Trophoblast cell (in vitro differentiated cells and primary cell): ENCODE measurements around the gene PKP1.

Source experiments
- DNase-seq, 2 donors: peaks; one replicate each; pipeline ENCODE4 v3.0.0-alpha.2; 2016
- H2AFZ ChIP-seq: 2 replicates; pipeline ENCODE4 v1.6.1; 2013; ENCODE audit warnings: low read length, moderate library complexity, mild to moderate bottlenecking; ENCODE audit not compliant: insufficient read depth, poor library complexity
- H2AK5ac ChIP-seq: 2 replicates; pipeline ENCODE4 v1.6.1; 2013; ENCODE audit warnings: mild to moderate bottlenecking, low read length
- H2BK120ac ChIP-seq: 2 replicates; pipeline ENCODE4 v1.6.1; 2013; ENCODE audit warnings: low read length, mild to moderate bottlenecking, moderate library complexity; ENCODE audit not compliant: insufficient read depth, poor library complexity
- H2BK12ac ChIP-seq: 2 replicates; pipeline ENCODE4 v1.6.1; 2013; ENCODE audit warnings: mild to moderate bottlenecking, low read length, moderate library complexity
- H2BK5ac ChIP-seq: 2 replicates; pipeline ENCODE4 v1.6.1; 2013; ENCODE audit warnings: low read length, low read depth, moderate library complexity, mild to moderate bottlenecking; ENCODE audit not compliant: poor library complexity
- H3K14ac ChIP-seq: 2 replicates; pipeline ENCODE4 v1.6.1; 2013; ENCODE audit warnings: mild to moderate bottlenecking, low read length
- H3K18ac ChIP-seq: 2 replicates; pipeline ENCODE4 v1.6.1; 2013; ENCODE audit warnings: mild to moderate bottlenecking, low read length
- H3K23ac ChIP-seq: 2 replicates; pipeline ENCODE4 v1.6.1; 2013; ENCODE audit warnings: low read length
- H3K27ac ChIP-seq: 2 replicates; pipeline ENCODE4 v1.5.1; 2013; ENCODE audit warnings: low read depth, mild to moderate bottlenecking, inconsistent platforms, low read length, moderate library complexity
- H3K27me3 ChIP-seq: 2 replicates; pipeline ENCODE4 v1.6.1; 2013; ENCODE audit warnings: inconsistent platforms, mild to moderate bottlenecking, low read length, moderate library complexity; ENCODE audit not compliant: insufficient read depth
- H3K36me3 ChIP-seq, 2 experiments: 1 replicate in 1 of 2; 2 replicates in 1 of 2; pipeline ENCODE4 v1.6.1; 2013; ENCODE audit warnings: low read length in 2 of 2, mild to moderate bottlenecking in 2 of 2, moderate library complexity in 1 of 2; ENCODE audit not compliant: insufficient read depth in 2 of 2, control insufficient read depth in 1 of 2
- H3K4ac ChIP-seq: 2 replicates; pipeline ENCODE4 v1.6.1; 2013; ENCODE audit warnings: low read depth, mild to moderate bottlenecking, low read length, moderate library complexity
- H3K4me1 ChIP-seq, 2 experiments: 1 replicate in 1 of 2; 2 replicates in 1 of 2; pipeline ENCODE4 v1.6.1; 2013; ENCODE audit warnings: low read length in 2 of 2, mild to moderate bottlenecking in 2 of 2, moderate library complexity in 1 of 2; ENCODE audit not compliant: insufficient read depth in 2 of 2, control insufficient read depth in 1 of 2
- H3K4me2 ChIP-seq: 2 replicates; pipeline ENCODE4 v1.6.1; 2013; ENCODE audit warnings: inconsistent platforms, mild to moderate bottlenecking, low read length, moderate library complexity
- H3K4me3 ChIP-seq: 2 replicates; pipeline ENCODE4 v1.5.1; 2013; ENCODE audit warnings: mild to moderate bottlenecking, low read depth, low read length, inconsistent platforms
- H3K79me1 ChIP-seq: one replicate; pipeline ENCODE4 v1.6.1; 2013; ENCODE audit warnings: low read length
- H3K79me2 ChIP-seq: 2 replicates; pipeline ENCODE4 v1.6.1; 2013; ENCODE audit warnings: low read length, mild to moderate bottlenecking; ENCODE audit not compliant: control insufficient read depth, insufficient read depth, poor library complexity
- H3K9ac ChIP-seq: 2 replicates; pipeline ENCODE4 v1.6.1; 2013; ENCODE audit warnings: mild to moderate bottlenecking, low read length
- H3K9me3 ChIP-seq: 2 replicates; pipeline ENCODE4 v1.6.1; 2013; ENCODE audit warnings: low read depth, mild to moderate bottlenecking, control low read depth, inconsistent platforms, low read length; ENCODE audit not compliant: insufficient read depth
- H4K12ac ChIP-seq: 2 replicates; pipeline ENCODE4 v1.6.1; 2013; ENCODE audit warnings: low read depth, mild to moderate bottlenecking, low read length, moderate library complexity
- H4K8ac ChIP-seq: 2 replicates; pipeline ENCODE4 v1.6.1; 2013; ENCODE audit warnings: low read depth, mild to moderate bottlenecking, low read length, moderate library complexity
- H4K91ac ChIP-seq: one replicate; pipeline ENCODE4 v1.6.1; 2013; ENCODE audit warnings: low read depth, mild to moderate bottlenecking, low read length, moderate library complexity
- WGBS: extraction: QIAGEN DNeasy Blood & Tissue Kit; methylation state at CpG from one replicate; pipeline ENCODE4 v1.1.7; 2013; ENCODE audit warnings: missing lambda C conversion rate; ENCODE audit not compliant: insufficient read length, insufficient coverage; ENCODE audit errors: extremely low coverage; 5-methylcytosine and 5-hydroxymethylcytosine counted together

PKP1 gene

DNA sequence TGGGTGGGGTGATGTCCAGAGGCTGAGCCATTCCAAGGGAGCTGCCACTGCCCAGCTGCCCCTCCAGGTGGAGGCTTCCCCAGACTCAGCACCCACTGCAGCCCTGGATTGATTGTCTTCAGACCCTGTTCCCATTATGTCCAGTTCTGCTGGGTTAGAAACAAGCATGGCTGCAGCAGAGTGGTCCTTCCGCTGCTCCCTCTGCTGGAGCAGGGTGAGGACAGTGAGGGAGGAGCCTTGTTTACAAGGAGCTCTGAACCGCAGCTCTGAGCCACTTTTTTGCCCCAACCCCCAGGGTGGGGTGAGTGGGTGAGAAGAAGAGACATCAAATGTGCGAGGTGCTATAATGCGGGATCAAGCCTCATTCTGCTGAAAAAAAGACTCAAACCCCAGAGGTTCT lies 91.9 kb downstream of the PKP1 start:
- peak overlapping the region; percentile 1 for H2BK12ac ChIP-seq
- no peak overlapping the region for H3K23ac ChIP-seq
- H3K79me2 ChIP-seq: no peaks in the 10 kb centered on the region
- peaks cover 19% of the 10 kb centered on the region for H3K79me1 ChIP-seq
- H3K9ac ChIP-seq: no peak overlapping the region
- no peak overlapping the region for H4K12ac ChIP-seq
- no peak overlapping the region for H3K18ac ChIP-seq
- no peak overlapping the region for H3K4me2 ChIP-seq
- no peak overlapping the region for H3K27ac ChIP-seq
- peaks cover 23 to 30% of the 10 kb centered on the region in 2 experiments for H3K4me1 ChIP-seq
- H3K4me3 ChIP-seq: no peak overlapping the region
- no CpG with 5 or more reads among the region's 4 CpGs for WGBS
- no peak overlapping the region for H3K4ac ChIP-seq
- H3K36me3 ChIP-seq: no peaks in the 10 kb centered on the region
- no peak overlapping the region for H2AFZ ChIP-seq
- H2BK120ac ChIP-seq: no peak overlapping the region
- no peaks in the 10 kb centered on the region for H3K9me3 ChIP-seq
- no peaks in the 10 kb centered on the region for H3K27me3 ChIP-seq
- H2BK5ac ChIP-seq: no peak overlapping the region
- H3K14ac ChIP-seq: no peak overlapping the region
- DNase-seq: no peak
- H4K91ac ChIP-seq: no peak overlapping the region
- no peak overlapping the region for H4K8ac ChIP-seq
- no peak overlapping the region for H2AK5ac ChIP-seq

DNA sequence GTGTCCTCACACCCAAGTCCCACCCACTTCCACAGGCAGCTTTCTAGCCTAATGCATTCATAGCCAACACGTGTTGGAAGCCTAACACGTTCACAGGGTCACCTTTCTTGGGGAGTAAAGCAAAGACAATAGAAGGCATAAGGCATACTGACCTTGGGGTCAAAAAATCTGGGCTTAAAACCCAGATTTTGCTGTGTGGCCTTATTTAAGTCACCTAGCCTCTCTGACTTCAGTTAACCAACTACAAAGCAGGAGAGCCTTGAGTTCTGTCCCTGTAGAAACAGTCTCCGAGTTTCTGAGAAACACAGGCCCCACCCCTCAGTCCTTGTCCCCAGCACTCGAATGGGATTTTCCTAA lies 92.8 kb downstream of the PKP1 start:
- H2BK120ac ChIP-seq: peak overlapping the region; percentile 28
- H3K27me3 ChIP-seq: no peaks in the 10 kb centered on the region
- H3K14ac ChIP-seq: peak overlapping the region; percentile 40
- H3K4me1 ChIP-seq: peaks cover 23 to 31% of the 10 kb centered on the region in 2 experiments
- no peak overlapping the region for H3K23ac ChIP-seq
- no peak overlapping the region for H3K4me3 ChIP-seq
- no peaks in the 10 kb centered on the region for H3K79me2 ChIP-seq
- H3K18ac ChIP-seq: peak overlapping the region; percentile 12
- peak overlapping the region; percentile 17 for H2AK5ac ChIP-seq
- H4K8ac ChIP-seq: no peak overlapping the region
- peak overlapping the region; percentile 34 for H2BK12ac ChIP-seq
- no peaks in the 10 kb centered on the region for H3K9me3 ChIP-seq
- H3K4me2 ChIP-seq: peak overlapping the region; percentile 42
- peak overlapping the region; percentile 19 for H2BK5ac ChIP-seq
- peaks cover 19% of the 10 kb centered on the region for H3K79me1 ChIP-seq
- DNase-seq: no peak
- H3K4ac ChIP-seq: no peak overlapping the region
- H3K36me3 ChIP-seq: no peaks in the 10 kb centered on the region
- H3K9ac ChIP-seq: no peak overlapping the region
- H4K12ac ChIP-seq: no peak overlapping the region
- peak overlapping the region; percentile 87 for H3K27ac ChIP-seq
- H2AFZ ChIP-seq: no peak overlapping the region
- peak overlapping the region; percentile 67 for H4K91ac ChIP-seq
- no CpG with 5 or more reads among the region's 4 CpGs for WGBS

- H3K14ac ChIP-seq: peak overlapping the region; percentile 43
- no CpG with 5 or more reads among the region's 11 CpGs for WGBS
- H3K27me3 ChIP-seq: no peaks in the 10 kb centered on the region
- H3K36me3 ChIP-seq: no peaks in the 10 kb centered on the region
- H2BK120ac ChIP-seq: peak overlapping the region; percentile 65
- H4K91ac ChIP-seq: peak overlapping the region; percentile 67
- peaks cover 19% of the 10 kb centered on the region for H3K79me1 ChIP-seq
- peak overlapping the region; percentile 62 for H2BK5ac ChIP-seq
- H2AFZ ChIP-seq: no peak overlapping the region
- H4K8ac ChIP-seq: peak overlapping the region; percentile 21
- H3K4ac ChIP-seq: no peak overlapping the region
- H4K12ac ChIP-seq: no peak overlapping the region
- peak overlapping the region; percentile 87 for H3K27ac ChIP-seq
- no peak overlapping the region for H3K9ac ChIP-seq
- H2BK12ac ChIP-seq: peak overlapping the region; percentile 24
- H3K4me2 ChIP-seq: peak overlapping the region; percentile 42
- H3K79me2 ChIP-seq: no peaks in the 10 kb centered on the region
- peaks cover 27 to 35% of the 10 kb centered on the region in 2 experiments for H3K4me1 ChIP-seq
- no peak overlapping the region for H2AK5ac ChIP-seq
- no peak overlapping the region for H3K4me3 ChIP-seq
- H3K18ac ChIP-seq: peak overlapping the region; percentile 34
- DNase-seq: peak; percentile 16 to 57
- H3K9me3 ChIP-seq: no peaks in the 10 kb centered on the region
- no peak overlapping the region for H3K23ac ChIP-seq
These were observed 93.4 kb downstream of the PKP1 start for GRCh38 chr1:201376464-201377374.

DNA sequence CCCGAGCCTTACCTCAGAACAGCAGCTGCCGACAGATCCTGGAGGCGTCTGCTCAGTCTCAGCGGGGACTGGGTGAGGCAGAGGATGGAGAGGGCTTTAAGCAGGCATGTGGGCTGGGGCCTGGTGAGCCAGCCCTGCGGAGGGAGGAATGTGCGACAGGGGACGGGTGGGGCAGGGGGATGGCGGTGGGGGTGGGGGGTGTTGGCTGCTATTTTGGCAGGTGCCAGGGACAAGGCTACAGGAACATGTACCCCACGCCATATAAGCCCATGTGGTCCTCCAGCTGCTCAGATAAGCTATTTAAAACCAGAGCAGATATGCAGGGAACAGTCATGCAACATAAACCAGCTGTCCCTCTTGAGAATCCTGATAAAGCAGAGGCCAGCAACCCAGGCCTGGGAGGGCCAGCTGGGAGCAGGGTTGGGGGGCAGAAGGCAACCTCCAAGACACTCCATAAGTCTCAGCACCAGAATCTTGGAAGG lies 94.3 kb downstream of the PKP1 start, which contains the start of gene TNNT2:
TNNT2 (minus strand) TSS at position 70 of the 482 bp plus-strand sequence. CDS start 4,426 bp downstream, outside the sequence.
- H3K9ac ChIP-seq: no peak within 1 kb of the TSS
- no peaks in the 10 kb centered on the region for H3K9me3 ChIP-seq
- H3K27me3 ChIP-seq: no peaks in the 10 kb centered on the region
- H3K36me3 ChIP-seq: peaks cover 0 to 1% of the 10 kb centered on the region in 2 experiments
- H2BK120ac ChIP-seq: peak within 1 kb of the TSS; percentile 65
- no peak within 1 kb of the TSS for H3K4ac ChIP-seq
- no CpG with 5 or more reads among the region's 9 CpGs for WGBS
- no peak within 1 kb of the TSS for H2AK5ac ChIP-seq
- peak within 1 kb of the TSS; percentile 62 for H2BK5ac ChIP-seq
- peak within 1 kb of the TSS; percentile 87 for H3K27ac ChIP-seq
- H2AFZ ChIP-seq: no peak within 1 kb of the TSS
- H3K18ac ChIP-seq: peak within 1 kb of the TSS; percentile 34
- no peak for DNase-seq
- peak within 1 kb of the TSS; percentile 21 for H4K8ac ChIP-seq
- peaks cover 23 to 30% of the 10 kb centered on the region in 2 experiments for H3K4me1 ChIP-seq
- H3K4me2 ChIP-seq: peak within 1 kb of the TSS; percentile 42
- no peak within 1 kb of the TSS for H3K23ac ChIP-seq
- H4K91ac ChIP-seq: peak within 1 kb of the TSS; percentile 58
- peaks cover 19% of the 10 kb centered on the region for H3K79me1 ChIP-seq
- peak within 1 kb of the TSS; percentile 9 for H2BK12ac ChIP-seq
- H3K79me2 ChIP-seq: no peaks in the 10 kb centered on the region
- peak within 1 kb of the TSS; percentile 43 for H3K14ac ChIP-seq
- H4K12ac ChIP-seq: no peak within 1 kb of the TSS
- H3K4me3 ChIP-seq: no peak within 1 kb of the TSS
